Endothelial cell of coronary artery (primary cell): ENCODE measurements around the gene HTRA2. TPM values are rescaled to one million over a fixed set of nuclear protein-coding genes. Genes with fewer than 3 reads are reported as not detected.

Experiments used
- total RNA-seq: library from RNA; depleted of rRNA; stranded (reverse); fragments of >200 nt; gene quantifications from 2 replicates; pipeline ENCODE4 v1.2.3, GENCODE V29; 2014

Gene HTRA2
- 43.3 and 47.2 TPM in 2 replicates for total RNA-seq

DNA sequence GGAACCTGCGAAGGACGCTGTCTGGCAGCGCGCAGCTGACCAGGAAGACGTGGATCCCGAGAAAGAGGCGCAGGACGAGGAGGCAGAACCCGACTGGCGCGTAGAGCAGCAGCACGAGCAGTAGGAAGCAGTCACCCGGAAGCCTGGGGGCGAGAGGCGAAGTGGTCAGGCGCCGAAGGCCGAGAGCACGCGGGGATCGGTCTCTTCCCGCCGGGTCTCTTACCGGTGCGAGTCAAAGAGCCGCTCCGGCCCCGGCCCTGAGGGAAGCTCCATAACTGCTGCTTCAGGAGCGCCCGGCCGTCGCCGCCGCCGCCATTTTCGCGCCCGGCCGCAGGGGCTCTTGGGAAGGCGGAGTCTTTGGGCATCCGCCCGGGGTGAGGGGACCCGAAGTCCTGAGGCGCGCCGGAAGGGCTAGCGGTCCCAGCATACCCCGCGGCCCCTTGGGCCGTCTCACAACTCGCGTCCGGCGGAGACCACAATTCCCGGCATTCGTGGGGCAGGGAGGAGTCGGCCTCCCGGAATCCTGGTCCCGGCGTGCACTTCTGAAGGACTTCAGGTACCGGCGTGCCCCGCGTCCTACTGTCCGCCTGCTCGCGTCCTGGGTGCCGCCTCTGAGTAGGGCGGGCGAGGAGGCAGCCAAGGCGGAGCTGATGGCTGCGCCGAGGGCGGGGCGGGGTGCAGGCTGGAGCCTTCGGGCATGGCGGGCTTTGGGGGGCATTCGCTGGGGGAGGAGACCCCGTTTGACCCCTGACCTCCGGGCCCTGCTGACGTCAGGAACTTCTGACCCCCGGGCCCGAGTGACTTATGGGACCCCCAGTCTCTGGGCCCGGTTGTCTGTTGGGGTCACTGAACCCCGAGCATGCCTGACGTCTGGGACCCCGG is at the start of gene HTRA2, which contains the start of gene AUP1:
Gene HTRA2, plus strand, starts transcription at position 577 of the 882 bp plus-strand sequence. Its CDS starts 74 bp downstream, at position 651.
Gene AUP1, minus strand, starts transcription at position 350 of the 882 bp plus-strand sequence. Its CDS starts 77 bp downstream, at position 273.

GRCh38 chr2:74482801-74483674 is 46.7 kb upstream of the HTRA2 start, which contains the start of the genes CCDC142 and TTC31:
Gene CCDC142, minus strand, starts transcription at chr2:74482998. Its CDS starts 161 bp downstream, at chr2:74482837.
Gene TTC31, plus strand, starts transcription at chr2:74483081. Its CDS starts 15 bp downstream, at chr2:74483096.

DNA sequence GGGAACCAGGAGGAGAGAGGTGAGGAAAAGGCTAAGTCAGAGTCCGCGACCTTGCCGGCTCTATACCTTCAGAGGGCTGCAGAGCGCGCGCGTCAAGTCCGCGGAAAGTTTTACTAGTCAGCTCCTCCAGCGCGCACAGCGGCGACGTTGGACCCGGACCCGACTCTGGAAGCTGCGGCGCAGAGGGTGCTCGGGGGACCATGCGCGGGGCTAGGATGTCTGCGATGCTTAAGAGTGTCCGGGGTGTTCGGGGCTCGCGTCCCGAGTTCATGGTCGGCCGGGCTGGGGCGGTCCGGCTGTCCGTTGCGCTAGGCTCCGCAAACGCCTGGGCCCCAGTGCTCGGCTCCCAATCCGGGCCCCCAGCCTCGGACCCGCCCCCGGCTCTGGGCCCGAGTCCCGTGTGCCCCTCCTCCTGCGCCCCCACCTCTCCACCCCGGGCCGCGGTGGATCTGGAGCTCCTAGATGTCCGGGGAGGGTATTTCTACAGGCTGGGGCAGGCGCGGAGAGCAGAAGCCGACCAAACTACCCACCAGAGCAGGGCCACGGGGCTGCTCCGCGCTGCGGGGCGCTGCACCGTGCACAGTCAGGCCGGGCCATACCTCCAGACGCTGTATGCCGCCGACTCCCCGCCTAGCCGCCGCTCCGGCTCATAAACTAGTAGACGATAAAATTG is 30.3 kb upstream of the HTRA2 start, which contains the start of gene LBX2:
Gene LBX2, minus strand, starts transcription at position 337 of the 673 bp plus-strand sequence. Its CDS starts 66 bp downstream, at position 271.

GRCh38 chr2:74507145-74507925 is 22.4 kb upstream of the HTRA2 start, which contains the start of gene PCGF1:
Gene PCGF1, minus strand, starts transcription at chr2:74507695. Its CDS starts 27 bp downstream, at chr2:74507668.

DNA sequence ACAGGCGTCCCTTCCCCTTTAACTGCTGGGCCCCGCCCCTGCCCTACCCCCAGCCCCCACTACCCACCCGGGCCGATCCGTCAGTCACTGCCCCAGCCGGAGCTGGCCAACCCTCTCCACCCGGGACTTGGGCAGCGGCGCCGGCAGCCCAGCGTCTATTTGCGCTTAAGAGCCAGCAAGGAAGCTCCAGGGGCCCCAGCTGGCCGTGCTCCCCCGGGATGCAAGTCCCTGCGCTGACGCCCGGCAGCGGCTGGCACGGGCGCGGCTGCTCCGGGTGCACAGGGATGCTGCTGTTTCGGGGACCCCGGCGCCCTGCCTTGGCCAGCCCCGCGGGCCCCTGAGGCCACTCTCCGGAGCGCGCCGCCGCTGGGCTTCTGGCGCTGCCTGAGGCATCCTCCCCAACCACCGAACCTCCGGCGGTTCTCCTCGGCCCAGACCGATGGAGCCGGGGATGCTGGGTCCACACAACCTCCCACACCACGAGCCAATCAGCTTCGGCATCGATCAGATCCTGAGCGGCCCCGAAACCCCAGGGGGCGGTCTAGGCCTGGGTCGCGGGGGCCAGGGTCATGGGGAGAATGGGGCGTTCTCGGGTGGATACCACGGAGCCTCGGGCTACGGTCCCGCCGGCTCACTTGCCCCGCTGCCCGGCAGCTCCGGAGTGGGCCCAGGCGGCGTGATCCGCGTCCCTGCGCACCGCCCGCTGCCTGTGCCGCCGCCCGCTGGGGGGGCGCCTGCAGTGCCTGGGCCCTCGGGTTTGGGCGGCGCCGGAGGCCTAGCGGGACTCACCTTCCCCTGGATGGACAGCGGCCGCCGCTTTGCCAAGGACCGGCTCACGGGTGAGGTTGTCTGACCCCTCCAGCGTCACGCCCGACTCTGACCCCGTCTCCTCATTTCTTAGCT is 15.1 kb upstream of the HTRA2 start, which contains the start of gene TLX2:
Gene TLX2, plus strand, starts transcription at position 83 of the 903 bp plus-strand sequence. Its CDS starts 357 bp downstream, at position 440.

DNA sequence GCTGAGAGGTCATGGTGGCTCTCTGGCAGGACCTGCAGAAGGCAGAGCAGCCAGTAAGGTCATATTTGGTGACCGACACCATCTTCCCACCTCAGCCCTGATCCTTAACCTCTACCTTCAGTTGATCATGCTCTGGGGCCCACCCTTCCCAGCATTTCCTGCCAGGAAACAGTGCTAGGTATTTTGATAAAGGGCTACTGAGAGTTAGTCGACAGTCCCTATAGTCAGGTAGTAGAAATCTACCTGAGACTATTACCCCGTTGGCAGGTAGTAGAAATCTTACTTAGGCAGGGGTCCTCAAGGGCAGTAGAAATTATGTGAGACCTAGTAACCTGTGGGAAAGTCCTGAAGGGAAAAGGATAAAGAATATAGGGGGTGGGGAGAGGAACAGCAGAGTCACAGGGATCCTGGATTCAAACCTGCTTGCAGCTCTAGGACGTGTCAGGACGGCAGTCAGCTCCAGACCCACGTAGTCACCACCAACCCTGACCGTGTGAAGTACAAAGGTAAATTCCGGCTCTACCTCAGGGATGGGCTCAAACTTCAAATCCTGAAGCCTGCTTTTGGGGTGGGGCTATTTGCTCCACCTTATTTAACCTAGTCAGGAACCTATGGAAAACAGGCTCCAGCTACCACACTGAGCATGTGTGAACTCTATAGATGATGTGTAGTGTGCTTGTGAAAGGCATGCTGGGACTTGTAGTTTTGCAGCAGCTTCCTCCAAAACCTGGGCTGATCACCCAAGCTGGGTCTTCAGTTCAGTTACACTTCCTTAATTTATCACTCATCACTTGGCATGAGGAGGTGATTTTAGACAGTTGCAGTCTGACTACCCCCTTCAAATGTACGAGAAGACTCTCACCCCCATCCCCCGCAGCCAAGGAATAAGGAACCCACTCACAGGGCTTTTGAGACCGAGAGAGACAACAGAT is 3.8 kb upstream of the HTRA2 start, which contains the start of gene DQX1:
Gene DQX1, minus strand, starts transcription at position 515 of the 932 bp plus-strand sequence. Its CDS starts 502 bp downstream, at position 13.

DNA sequence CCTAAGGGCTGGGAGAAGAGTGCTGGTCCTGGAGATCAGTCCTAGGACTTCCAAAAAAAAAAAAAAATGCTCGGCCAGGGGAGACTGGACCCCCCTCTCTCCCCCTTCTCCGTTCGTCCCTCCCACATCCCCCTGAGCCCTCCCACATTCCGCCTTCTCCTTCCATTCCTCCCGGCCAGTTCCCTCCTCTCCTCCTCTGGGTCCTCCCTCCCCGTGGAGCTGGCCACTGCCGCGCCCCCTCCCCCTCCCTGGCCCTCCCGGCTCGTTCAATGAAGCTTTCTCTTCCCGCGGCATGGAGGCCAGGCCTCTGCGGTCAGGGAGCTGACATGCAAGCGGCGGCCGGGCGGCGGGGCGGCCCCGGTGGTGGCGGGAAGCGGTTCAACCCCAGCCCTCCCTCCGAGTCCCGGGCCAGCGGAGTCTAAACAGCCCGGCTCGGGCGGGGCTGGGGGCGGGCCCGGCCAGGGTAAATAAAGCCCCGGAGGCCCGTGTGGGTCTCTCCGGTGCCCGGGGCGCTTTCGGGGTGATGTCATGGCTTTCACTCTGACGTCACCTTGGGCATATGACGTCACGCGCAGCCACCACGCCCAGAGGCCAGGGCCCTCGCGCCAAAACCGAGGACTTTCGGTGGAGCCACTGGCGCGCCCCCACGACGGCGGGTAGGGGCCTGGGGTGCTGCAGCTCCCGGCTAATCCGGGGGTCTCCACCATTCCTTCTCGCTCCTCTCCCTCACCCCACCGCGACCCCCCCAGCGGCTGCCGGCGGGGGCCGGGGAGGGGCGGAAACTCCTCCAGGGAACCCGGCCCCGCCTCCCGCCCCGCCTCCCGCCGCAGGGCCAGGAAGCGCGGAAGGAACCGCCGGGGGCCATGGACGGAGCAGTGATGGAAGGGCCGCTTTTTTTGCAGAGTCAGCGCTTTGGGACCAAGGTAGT is 24.4 kb downstream of the HTRA2 start, which contains the start of the genes DOK1 and LOXL3:
Gene DOK1, plus strand, starts transcription at position 829 of the 928 bp plus-strand sequence. Its CDS starts 35 bp downstream, at position 864.
Gene LOXL3, minus strand, starts transcription at position 51 of the 928 bp plus-strand sequence. CDS start 1,308 bp downstream, outside the sequence.

Other genes with a start within 250 kb of the HTRA2 start
- gene SLC4A5, start 186.5 kb upstream of the HTRA2 start, total RNA-seq, result 0.09 TPM in 1 of 2 replicates, not detected in the other
- 147 and 177 TPM in 2 replicates for gene DCTN1, start 149.6 kb upstream of the HTRA2 start, total RNA-seq
- gene C2orf81, start 108.3 kb upstream of the HTRA2 start, total RNA-seq, result 0.09 and 0.19 TPM in 2 replicates
- 43.6 and 46.7 TPM in 2 replicates for gene WDR54, start 108.2 kb upstream of the HTRA2 start, total RNA-seq
- 6.7 and 9.0 TPM in 2 replicates for gene RTKN, start 88.0 kb upstream of the HTRA2 start, total RNA-seq
- 8.5 and 15.2 TPM in 2 replicates for gene INO80B, start 74.8 kb upstream of the HTRA2 start, total RNA-seq
- gene WBP1, start 71.5 kb upstream of the HTRA2 start, total RNA-seq, result 30.9 and 36.8 TPM in 2 replicates
- 46.2 and 60.4 TPM in 2 replicates for gene MOGS, start 64.6 kb upstream of the HTRA2 start, total RNA-seq
- 49.9 and 50.5 TPM in 2 replicates for gene MRPL53, start 57.3 kb upstream of the HTRA2 start, total RNA-seq
- 13.0 and 24.2 TPM in 2 replicates for gene CCDC142, start 46.9 kb upstream of the HTRA2 start, total RNA-seq
- 6.8 and 9.5 TPM in 2 replicates for gene TTC31, start 46.9 kb upstream of the HTRA2 start, total RNA-seq
- 1.4 and 2.1 TPM in 2 replicates for gene LBX2, start 30.3 kb upstream of the HTRA2 start, total RNA-seq
- 13.7 and 16.8 TPM in 2 replicates for gene PCGF1, start 22.2 kb upstream of the HTRA2 start, total RNA-seq
- gene TLX2, start 15.5 kb upstream of the HTRA2 start, total RNA-seq, result not detected in 2 replicates
- gene DQX1, start 3.7 kb upstream of the HTRA2 start, total RNA-seq, result 0.09 TPM in 1 of 2 replicates, not detected in the other
- gene AUP1, start 227 bp upstream of the HTRA2 start, total RNA-seq, result 91.2 and 104 TPM in 2 replicates
- gene LOXL3, start 24.0 kb downstream of the HTRA2 start, total RNA-seq, result 0.99 and 31.5 TPM in 2 replicates
- 14.6 and 24.3 TPM in 2 replicates for gene DOK1, start 24.8 kb downstream of the HTRA2 start, total RNA-seq
- not detected in 2 replicates for gene M1AP, start 118.4 kb downstream of the HTRA2 start, total RNA-seq
- gene SEMA4F, start 124.3 kb downstream of the HTRA2 start, total RNA-seq, result 4.0 and 5.9 TPM in 2 replicates